GM19455 (cell line): ENCODE data around the gene GTF3C1.
"Not testable (repeated sequence)": the region's sequence is repeated elsewhere in the genome, so short reads cannot be mapped to it uniquely, and the experiment has no call there.

Experiments
- ATAC-seq: cut with Tn5 transposase; IDR thresholded peaks from one replicate; pipeline ENCODE4 v1.9.1; 2021; ENCODE audit not compliant: unreplicated experiment

The GTF3C1 gene

GRCh38 chr16:27463741-27464591 is 85.7 kb downstream of the GTF3C1 start:
- no peak for ATAC-seq

GRCh38 chr16:27462846-27463682 is 86.6 kb downstream of the GTF3C1 start:
- ATAC-seq: no peak

GRCh38 chr16:27462200-27462845 is 87.4 kb downstream of the GTF3C1 start:
- no peak for ATAC-seq

GRCh38 chr16:27461483-27462171 is 88.1 kb downstream of the GTF3C1 start:
- no peak for ATAC-seq

- ATAC-seq: no peak
These were observed 88.8 kb downstream of the GTF3C1 start for GRCh38 chr16:27460663-27461482.

- no peak for ATAC-seq
These were observed 89.5 kb downstream of the GTF3C1 start for GRCh38 chr16:27460213-27460612.

- ATAC-seq: no peak
These were observed 90.6 kb downstream of the GTF3C1 start for GRCh38 chr16:27458987-27459688.

- ATAC-seq: no peak
These were observed 91.5 kb downstream of the GTF3C1 start for GRCh38 chr16:27458258-27458657.

- ATAC-seq: not testable (repeated sequence)
These were observed 92.2 kb downstream of the GTF3C1 start for GRCh38 chr16:27457605-27457900.

GRCh38 chr16:27455700-27456099 is 94.0 kb downstream of the GTF3C1 start:
- no peak for ATAC-seq

GRCh38 chr16:27453494-27453825 is 96.3 kb downstream of the GTF3C1 start:
- no peak for ATAC-seq

- no peak for ATAC-seq
These were observed 96.9 kb downstream of the GTF3C1 start for GRCh38 chr16:27452569-27453493.

GRCh38 chr16:27450196-27450549 is 99.5 kb downstream of the GTF3C1 start:
- ATAC-seq: no peak

GRCh38 chr16:27449434-27450195 is 100.1 kb downstream of the GTF3C1 start:
- ATAC-seq: no peak

GRCh38 chr16:27448532-27449433 is 100.9 kb downstream of the GTF3C1 start:
- no peak for ATAC-seq

GRCh38 chr16:27447301-27447700 is 102.4 kb downstream of the GTF3C1 start:
- no peak for ATAC-seq

- no peak for ATAC-seq
These were observed 103.0 kb downstream of the GTF3C1 start for GRCh38 chr16:27446721-27447120.
